HG02852 (cell line): Measurements from ENCODE around the gene ARL3.
"Not testable (repeated sequence)": the region's sequence is repeated elsewhere in the genome, so short reads cannot be mapped to it uniquely, and the experiment has no call there.

Source experiments
- ATAC-seq: cut with Tn5 transposase; IDR thresholded peaks from one replicate; pipeline ENCODE4 v1.9.1; 2021; ENCODE audit warnings: mild to moderate bottlenecking, moderate library complexity; ENCODE audit not compliant: unreplicated experiment

The ARL3 gene

GRCh38 chr10:102674566-102674965 is 39.6 kb downstream of the ARL3 start:
- no peak for ATAC-seq

GRCh38 chr10:102673819-102674511 is 40.2 kb downstream of the ARL3 start:
- ATAC-seq, result peak; percentile 50

GRCh38 chr10:102673236-102673818 is 40.9 kb downstream of the ARL3 start:
- ATAC-seq, result no peak

GRCh38 chr10:102670871-102671434 is 43.2 kb downstream of the ARL3 start:
- no peak for ATAC-seq

- ATAC-seq, result no peak
Measured at GRCh38 chr10:102670065-102670670, 44.0 kb downstream of the ARL3 start.

GRCh38 chr10:102669206-102670064 is 44.8 kb downstream of the ARL3 start:
- ATAC-seq, result no peak

- ATAC-seq, result no peak
Measured at GRCh38 chr10:102668326-102669107, 45.7 kb downstream of the ARL3 start.

- not testable (repeated sequence) for ATAC-seq
Measured at GRCh38 chr10:102667411-102667810, 46.8 kb downstream of the ARL3 start.

GRCh38 chr10:102665904-102666509 is 48.2 kb downstream of the ARL3 start:
- no peak for ATAC-seq

- peak; percentile 18 for ATAC-seq
Measured at GRCh38 chr10:102661658-102662028, 52.6 kb downstream of the ARL3 start.

- ATAC-seq, result peak; percentile 86
Measured at GRCh38 chr10:102660888-102661657, 53.1 kb downstream of the ARL3 start.

GRCh38 chr10:102658802-102659201 is 55.4 kb downstream of the ARL3 start:
- no peak for ATAC-seq

- no peak for ATAC-seq
Measured at GRCh38 chr10:102657984-102658724, 56.0 kb downstream of the ARL3 start.

GRCh38 chr10:102657451-102657850 is 56.7 kb downstream of the ARL3 start:
- ATAC-seq, result no peak

GRCh38 chr10:102656791-102657371 is 57.3 kb downstream of the ARL3 start:
- no peak for ATAC-seq

GRCh38 chr10:102656026-102656425 is 58.2 kb downstream of the ARL3 start:
- ATAC-seq, result no peak

- ATAC-seq, result no peak
Measured at GRCh38 chr10:102654969-102655368, 59.2 kb downstream of the ARL3 start.

- no peak for ATAC-seq
Measured at GRCh38 chr10:102654566-102654965, 59.6 kb downstream of the ARL3 start.
